Measurements from ENCODE around the gene SHD. TPM values are rescaled to one million over a fixed set of nuclear protein-coding genes. Genes with fewer than 3 reads are reported as not detected.

The SHD gene
- total and polyA plus RNA-seq, 2 donors (not counting 3 experiments of a cell fraction or from before 2014, with no cell fraction given): not detected

DNA sequence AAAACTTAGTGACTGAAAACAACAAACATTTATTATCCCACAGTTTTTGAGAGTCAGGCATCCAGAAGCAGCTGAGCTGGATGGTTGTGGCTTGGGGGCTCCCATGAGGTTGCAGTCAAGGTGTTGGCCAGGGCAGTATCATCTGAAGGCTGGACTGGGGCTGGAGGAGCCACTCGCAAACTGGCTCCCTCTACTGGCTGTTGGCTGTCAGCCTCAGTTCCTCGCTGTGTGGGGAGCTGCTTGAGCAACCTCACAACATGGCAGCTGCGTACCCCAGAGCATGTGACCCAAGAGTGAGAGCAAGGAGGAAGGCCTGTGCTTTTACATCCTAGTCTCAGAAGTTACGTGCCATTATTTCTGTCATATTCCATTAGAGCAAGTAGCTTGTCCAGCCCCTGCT lies 22.5 kb upstream of the SHD start:
- Histone ChIP-seq H3K9me1 (replicated peaks; ENCODE audit: control insufficient read depth, extremely low read depth, insufficient read depth, low read length) (no peaks in the 10 kb centered on the region), H3K36me3 (ENCODE audit: control insufficient read depth in 2 of 2, extremely low read depth in 1 of 2, insufficient read depth in 2 of 2, low read length in 2 of 2) (peaks cover 10 to 33% of the 10 kb centered on the region in 2 experiments), H3K9ac (replicated peaks; ENCODE audit: extremely low read depth, insufficient read depth, low read length) (no peak overlapping the region), H3K9me3 (replicated peaks; ENCODE audit: control insufficient read depth, insufficient read depth, low read length) (no peaks in the 10 kb centered on the region), H3K4me1 (ENCODE audit: control insufficient read depth, extremely low read depth, insufficient read depth, low read length) (no peaks in the 10 kb centered on the region), H3K27me3 (ENCODE audit: control insufficient read depth in 2 of 2, insufficient read depth in 2 of 2, low read length in 2 of 2) (no peaks in the 10 kb centered on the region), H2AFZ (ENCODE audit: low read depth, low read length) (no peak overlapping the region), H3K79me2 (ENCODE audit: control insufficient read depth, insufficient read depth, low read length) (no peaks in the 10 kb centered on the region), H4K20me1 (replicated peaks; ENCODE audit: control insufficient read depth, extremely low read depth, insufficient read depth, low read length) (no peaks in the 10 kb centered on the region), H3K27ac (ENCODE audit: insufficient read depth, low read depth, low read length) (no peak overlapping the region), H3K4me3 (replicated peaks in 1 of 3; ENCODE audit: insufficient read depth in 1 of 3, low read depth in 1 of 3, low read length in 3 of 3) (no peak overlapping the region), H3K4me2 (ENCODE audit: insufficient read depth, low read length) (no peak overlapping the region)
- TF ChIP-seq, protein P1, sequence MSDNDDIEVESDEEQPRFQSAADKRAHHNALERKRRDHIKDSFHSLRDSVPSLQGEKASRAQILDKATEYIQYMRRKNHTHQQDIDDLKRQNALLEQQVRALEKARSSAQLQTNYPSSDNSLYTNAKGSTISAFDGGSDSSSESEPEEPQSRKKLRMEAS (IDR thresholded peaks at IDR 0.05; ENCODE audit: insufficient read depth, insufficient read length): no peak
- peak in 1 of 2 donors; percentile 12 for TF ChIP-seq CTCF (IDR thresholded peaks at IDR 0.05; ENCODE audit: extremely low read depth in 1 of 2, insufficient read depth in 1 of 2, low read depth in 1 of 2, low read length in 2 of 2)
- TF ChIP-seq MYC (IDR thresholded peaks at IDR 0.05; ENCODE audit: low read depth, low read length): no peak
- dilution Hi-C loops (cut with MboI; ENCODE audit: extremely low pct_ligation_motif_present, low sequenced_read_pairs) (no loop called here), intact Hi-C loops (cut with micrococcal nuclease) (no loop called here)
- ChIA-PET CTCF (interaction anchor here (1.1 to 3.7 kb wide), 2 partner anchors 10 to 24 kb away, joined by 3 to 19 read pairs; no protein-coding TSS in a partner anchor), POLR2A (no interaction called here)
- no peak for FAIRE-seq
- DNase-seq (ENCODE audit: low read depth, low spot score): no peak
- no TSS peak for BruUV-seq (replicated peaks)

- CTCF ChIA-PET: interaction anchor here (3.7 kb wide), 1 partner anchor 10 kb away, joined by 19 read pairs; no protein-coding TSS in a partner anchor
- no TSS peak for BruUV-seq (replicated peaks)
- peaks cover 10 to 33% of the 10 kb centered on the region in 2 experiments for H3K36me3 ChIP-seq (ENCODE audit: control insufficient read depth in 2 of 2, extremely low read depth in 1 of 2, insufficient read depth in 2 of 2, low read length in 2 of 2)
These were observed 22.0 kb upstream of the SHD start for GRCh38 chr19:4257025-4257424.

More at GRCh38 chr19:4257025-4257424, 22.0 kb upstream of the SHD start:
- no peaks in the 10 kb centered on the region for H3K9me1 ChIP-seq (replicated peaks; ENCODE audit: control insufficient read depth, extremely low read depth, insufficient read depth, low read length)
- no peak overlapping the region for H3K9ac ChIP-seq (replicated peaks; ENCODE audit: extremely low read depth, insufficient read depth, low read length)
- POLR2A ChIA-PET: no interaction called here
- no peak overlapping the region for H3K27ac ChIP-seq (ENCODE audit: insufficient read depth, low read depth, low read length)
- H3K9me3 ChIP-seq (replicated peaks; ENCODE audit: control insufficient read depth, insufficient read depth, low read length): no peaks in the 10 kb centered on the region
- DNase-seq (ENCODE audit: low read depth, low spot score): no peak
- no peaks in the 10 kb centered on the region for H3K79me2 ChIP-seq (ENCODE audit: control insufficient read depth, insufficient read depth, low read length)
- TF ChIP-seq FOS (IDR thresholded peaks at IDR 0.05; ENCODE audit: borderline replicate concordance, insufficient read depth, low read length): no peak
- H3K4me3 ChIP-seq (replicated peaks in 1 of 3; ENCODE audit: insufficient read depth in 1 of 3, low read depth in 1 of 3, low read length in 3 of 3): no peak overlapping the region
- no peak overlapping the region for H2AFZ ChIP-seq (ENCODE audit: low read depth, low read length)
- FAIRE-seq: no peak
- no peak overlapping the region for H3K4me2 ChIP-seq (ENCODE audit: insufficient read depth, low read length)
- dilution Hi-C loops (cut with MboI; ENCODE audit: extremely low pct_ligation_motif_present, low sequenced_read_pairs) (no loop called here), intact Hi-C loops (cut with micrococcal nuclease) (no loop called here)
- H3K4me1 ChIP-seq (ENCODE audit: control insufficient read depth, extremely low read depth, insufficient read depth, low read length): no peaks in the 10 kb centered on the region
- no peaks in the 10 kb centered on the region for H3K27me3 ChIP-seq (ENCODE audit: control insufficient read depth in 2 of 2, insufficient read depth in 2 of 2, low read length in 2 of 2)
- H4K20me1 ChIP-seq (replicated peaks; ENCODE audit: control insufficient read depth, extremely low read depth, insufficient read depth, low read length): no peaks in the 10 kb centered on the region
